Right forelimb (tissue), 1 donor: Measurements from ENCODE around the gene PRRG2.
"Not testable (repeated sequence)": the region's sequence is repeated elsewhere in the genome, so short reads cannot be mapped to it uniquely, and the experiment has no call there.

ENCODE experiments used
- DNase-seq: peaks from one replicate; pipeline ENCODE4 v3.0.0-alpha.2; 2018

PRRG2 gene

GRCh38 chr19:49614096-49614833 is 33.1 kb downstream of the PRRG2 start:
- no peak for DNase-seq

DNA sequence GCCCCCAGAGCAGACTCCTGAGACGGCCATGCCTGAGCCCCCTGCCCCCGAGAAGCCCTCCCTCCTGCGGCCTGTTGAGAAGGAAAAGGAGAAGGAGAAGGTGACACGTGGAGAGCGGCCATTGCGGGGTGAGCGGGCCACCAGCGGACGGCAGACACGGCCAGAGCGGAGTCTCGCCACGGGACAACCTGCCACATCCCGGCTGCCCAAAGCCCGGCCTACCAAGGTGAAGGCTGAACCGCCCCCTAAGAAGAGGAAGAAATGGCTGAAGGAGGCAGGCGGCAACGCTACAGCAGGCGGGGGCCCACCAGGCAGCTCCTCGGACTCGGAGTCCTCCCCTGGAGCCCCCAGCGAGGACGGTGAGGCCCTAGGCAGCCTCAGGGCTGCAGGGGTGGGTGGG is 34.7 kb downstream of the PRRG2 start:
- no peak for DNase-seq

- no peak for DNase-seq
These were observed 35.4 kb downstream of the PRRG2 start for GRCh38 chr19:49616532-49616931.

DNA sequence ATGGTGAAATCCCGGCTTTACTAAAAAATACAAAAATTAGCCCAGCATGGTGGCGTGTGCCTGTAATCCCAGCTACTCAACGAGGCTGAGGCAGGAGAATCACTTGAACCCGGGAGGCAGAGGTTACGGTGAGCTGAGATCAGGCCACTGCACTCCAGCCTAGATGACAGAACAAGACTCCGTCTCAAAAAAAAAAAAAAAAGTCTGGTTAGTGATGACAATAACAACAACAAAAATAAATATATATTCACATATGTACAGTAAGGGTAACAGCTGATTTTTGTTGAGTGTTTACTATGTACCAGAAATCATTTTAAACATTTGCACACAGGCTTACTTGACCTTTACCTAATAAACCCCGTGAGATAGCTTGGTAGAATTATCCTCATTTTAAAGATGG is 35.8 kb downstream of the PRRG2 start:
- no peak for DNase-seq

DNA sequence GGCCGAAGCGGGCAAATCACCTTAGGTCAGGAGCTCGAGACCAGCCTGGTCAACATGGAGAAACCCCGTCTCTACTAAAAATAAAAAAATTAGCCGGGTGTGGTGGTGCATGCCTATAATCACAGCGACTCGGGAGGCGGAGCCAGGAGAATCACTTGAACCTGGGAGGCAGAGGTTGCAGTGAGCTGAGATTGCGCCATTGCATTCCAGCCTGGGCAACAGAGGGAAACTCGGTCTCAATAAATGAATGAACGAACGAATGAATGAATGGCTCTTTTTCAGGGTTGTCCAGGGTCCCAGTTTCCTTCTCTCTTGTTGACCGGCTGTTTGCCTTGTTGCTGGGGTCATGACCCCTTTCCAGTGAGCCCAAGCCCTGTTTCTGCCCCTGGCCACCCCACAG is 36.7 kb downstream of the PRRG2 start:
- DNase-seq: not testable (repeated sequence)

- no peak for DNase-seq
These were observed 44.1 kb downstream of the PRRG2 start for GRCh38 chr19:49624967-49625910.

- no peak for DNase-seq
These were observed 45.1 kb downstream of the PRRG2 start for GRCh38 chr19:49626226-49626625.

DNA sequence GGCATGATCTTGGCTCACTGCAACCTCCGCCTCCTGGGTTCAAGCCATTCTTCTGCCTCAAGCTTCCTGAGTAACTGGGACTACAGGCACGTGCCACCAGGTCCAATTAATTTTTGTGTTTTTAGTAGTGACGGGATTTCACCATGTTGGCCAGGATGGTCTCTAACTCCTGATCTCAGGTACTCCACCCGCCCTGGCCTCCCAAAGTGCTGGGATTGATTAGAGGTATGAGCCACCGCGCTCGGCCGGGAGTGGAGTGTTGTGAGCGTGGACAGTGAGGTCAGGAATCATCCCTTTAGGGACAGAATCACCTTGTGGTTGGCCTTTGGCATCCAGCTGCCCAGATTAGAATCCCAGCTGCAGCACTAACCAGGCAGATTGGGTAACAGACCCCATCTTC is 48.5 kb downstream of the PRRG2 start:
- DNase-seq: no peak

- DNase-seq: no peak
These were observed 50.0 kb downstream of the PRRG2 start for GRCh38 chr19:49631014-49631588.

DNA sequence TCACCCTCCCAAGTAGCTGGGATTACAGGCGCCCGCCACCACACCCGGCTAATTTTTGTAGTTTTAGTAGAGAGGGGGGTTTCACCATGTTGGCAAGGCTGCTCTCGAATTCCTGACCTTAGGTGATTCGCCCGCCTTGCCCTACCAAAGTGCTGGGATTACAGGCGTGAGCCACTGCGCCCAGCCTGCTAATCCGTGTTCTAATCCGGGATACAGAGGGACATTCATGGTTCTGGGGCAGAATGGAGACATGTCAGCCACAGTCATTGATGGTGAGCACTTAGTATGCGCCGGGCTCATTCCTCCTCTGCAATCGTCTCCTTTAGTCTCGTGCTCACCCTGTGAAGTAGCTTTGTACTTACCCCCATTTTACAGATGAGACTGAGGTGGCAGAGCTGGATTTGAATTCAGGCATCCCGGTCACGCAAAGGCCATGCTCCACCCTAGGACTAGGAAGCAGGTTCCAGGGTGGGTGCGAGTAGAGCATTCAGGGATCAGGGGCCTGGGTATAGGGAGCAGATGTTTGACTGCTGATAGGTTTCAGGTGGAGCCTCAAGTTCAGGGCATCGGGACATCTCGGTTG is 50.6 kb downstream of the PRRG2 start:
- no peak for DNase-seq

GRCh38 chr19:49632576-49632975 is 51.5 kb downstream of the PRRG2 start:
- no peak for DNase-seq

- not testable (repeated sequence) for DNase-seq
These were observed 52.2 kb downstream of the PRRG2 start for GRCh38 chr19:49633273-49633672.

DNA sequence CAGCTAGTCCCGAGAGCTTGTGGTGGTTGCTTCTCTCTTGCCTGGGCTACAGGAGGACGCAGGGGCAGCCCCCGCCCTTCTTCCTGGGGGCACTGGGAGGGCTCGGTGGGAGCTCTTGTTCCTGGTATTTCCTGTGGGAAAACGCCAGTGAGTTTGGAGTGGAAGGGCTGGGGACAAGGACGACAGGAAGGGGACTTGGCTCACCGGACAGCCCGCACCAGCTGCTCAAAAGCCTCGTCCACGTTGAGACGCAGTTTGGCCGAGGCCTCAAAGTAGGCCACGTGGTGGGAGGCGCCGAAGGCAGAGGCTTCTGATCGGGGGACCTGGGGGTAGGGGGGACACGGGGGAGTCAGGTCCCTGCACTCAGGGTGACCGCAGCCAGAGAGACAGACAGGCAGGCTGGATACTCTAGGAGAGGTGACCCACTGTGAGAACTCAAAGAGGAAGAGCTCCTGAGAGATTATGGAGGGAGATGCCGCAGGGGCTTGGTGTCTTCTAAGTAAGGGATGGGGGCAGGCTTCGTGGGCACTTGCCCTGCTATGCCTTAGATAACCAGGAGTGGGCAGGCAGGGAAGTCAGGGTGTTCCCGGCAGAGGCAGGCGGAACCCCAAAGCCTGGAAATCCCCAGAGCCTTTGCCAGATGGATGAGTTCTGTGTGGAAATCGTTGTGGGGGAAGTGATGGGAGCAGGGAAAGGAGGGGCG is 54.6 kb downstream of the PRRG2 start:
- no peak for DNase-seq

DNA sequence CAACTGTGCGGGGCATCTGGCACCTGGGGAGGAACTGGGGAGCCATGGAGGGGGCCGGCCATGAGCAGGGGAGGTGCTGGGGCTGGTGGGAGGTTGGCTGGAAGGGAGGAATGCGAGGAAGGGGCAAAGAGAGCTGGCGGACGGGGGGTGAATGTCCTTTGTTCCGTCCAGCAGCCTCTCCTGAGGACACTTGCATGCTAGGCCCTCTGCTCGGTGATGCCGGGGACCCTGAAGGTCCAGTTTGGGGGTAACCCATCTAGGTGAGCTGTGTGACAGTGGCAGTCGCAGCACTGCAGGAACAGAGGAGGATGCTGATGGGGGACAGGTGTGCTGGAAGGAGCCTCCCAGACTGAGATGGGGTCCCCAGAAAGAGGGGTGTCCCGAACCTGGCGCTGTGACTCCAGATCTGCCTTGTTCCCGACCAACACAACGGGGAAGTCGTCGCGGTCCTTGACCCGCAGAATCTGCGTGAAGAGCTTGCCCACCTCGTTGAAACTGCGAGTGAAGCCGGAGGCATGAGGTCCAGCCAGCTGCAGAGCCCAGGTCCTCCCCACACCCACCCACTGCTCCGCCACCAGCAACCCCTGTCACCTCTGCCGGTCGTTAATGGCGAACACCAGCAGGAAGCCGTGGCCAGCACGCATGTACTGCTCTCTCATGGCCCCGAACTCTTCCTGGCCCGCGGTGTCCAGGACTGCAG is 55.3 kb downstream of the PRRG2 start:
- no peak for DNase-seq

DNA sequence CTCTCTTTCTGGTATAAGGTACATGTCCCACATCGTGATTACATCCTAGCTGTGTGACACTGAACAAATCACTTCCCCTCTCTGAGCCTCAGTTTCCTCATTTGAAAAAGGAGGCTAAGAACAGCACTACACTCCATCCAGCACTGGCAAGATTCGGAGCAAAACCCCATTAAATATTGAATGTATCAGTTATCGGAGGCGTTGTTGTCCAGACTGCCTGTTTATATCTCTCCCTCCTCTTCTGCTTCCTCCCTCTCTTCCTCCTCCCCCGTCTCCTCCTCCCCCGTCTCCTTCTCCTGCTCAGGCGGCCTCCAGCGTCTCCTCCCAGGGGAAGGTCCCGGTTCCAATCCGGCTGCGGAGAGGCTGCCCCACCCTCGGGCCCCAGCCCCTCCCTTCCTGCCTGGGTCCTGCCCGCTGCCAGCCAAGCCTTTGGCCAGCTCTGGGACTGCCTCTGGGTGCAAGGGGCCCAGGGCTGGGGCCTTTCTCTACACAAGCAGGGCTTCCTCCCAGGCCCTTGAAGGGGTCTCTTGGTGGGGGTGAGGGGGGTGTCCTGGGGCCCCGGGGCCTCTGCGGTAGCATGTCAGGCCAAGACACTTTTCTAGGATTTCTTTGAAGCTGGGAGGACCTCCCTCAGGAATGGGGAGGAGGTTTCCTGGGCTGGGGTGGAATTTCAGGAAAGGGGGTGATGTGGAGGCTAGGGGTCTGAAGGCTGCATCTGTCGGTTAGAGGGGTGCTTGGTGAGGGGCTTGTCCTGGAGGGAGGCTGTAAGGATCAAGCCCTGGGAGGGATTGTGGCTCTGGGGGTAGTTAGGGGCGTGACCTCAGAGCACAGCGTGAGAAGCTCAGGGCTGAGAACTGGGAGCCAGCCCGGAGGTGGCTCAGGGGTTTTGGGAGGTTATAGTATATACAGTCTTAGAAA is 57.0 kb downstream of the PRRG2 start:
- DNase-seq: peak; percentile 82

DNA sequence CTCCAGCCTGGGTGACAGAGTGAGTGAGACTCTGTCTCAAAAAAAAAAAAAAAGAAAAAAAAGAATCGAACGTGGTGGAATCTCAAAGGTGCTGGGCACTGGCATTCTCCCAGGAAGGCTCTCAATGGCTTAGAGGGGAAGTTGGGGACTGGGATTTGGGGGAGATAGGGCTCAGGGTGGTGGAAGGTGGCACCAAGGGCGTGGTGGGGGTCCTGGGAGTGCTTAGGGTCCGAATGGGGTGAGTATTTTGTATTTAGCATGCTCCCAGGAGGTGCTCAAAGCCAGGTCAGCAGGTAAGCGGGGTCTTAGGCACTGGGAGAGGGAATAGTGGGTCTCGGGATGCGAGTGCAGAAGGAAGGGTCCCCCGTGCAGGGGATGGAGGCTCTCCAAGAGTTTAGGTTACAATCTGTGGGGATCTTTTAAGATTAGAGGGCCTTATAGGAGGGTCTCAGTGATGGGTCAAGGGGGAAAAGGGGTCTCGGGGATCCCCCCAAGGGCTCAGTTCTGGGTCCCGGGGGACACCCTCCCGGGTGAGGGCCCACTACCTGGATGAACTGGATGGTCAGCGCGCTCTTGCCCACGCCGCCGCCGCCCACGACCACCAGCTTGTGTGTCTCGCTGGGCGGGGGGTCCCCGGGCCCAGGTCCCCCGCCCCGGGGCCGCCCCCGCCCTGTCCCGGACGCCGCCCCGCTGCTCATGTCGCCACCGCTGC is 58.4 kb downstream of the PRRG2 start:
- DNase-seq: no peak

DNA sequence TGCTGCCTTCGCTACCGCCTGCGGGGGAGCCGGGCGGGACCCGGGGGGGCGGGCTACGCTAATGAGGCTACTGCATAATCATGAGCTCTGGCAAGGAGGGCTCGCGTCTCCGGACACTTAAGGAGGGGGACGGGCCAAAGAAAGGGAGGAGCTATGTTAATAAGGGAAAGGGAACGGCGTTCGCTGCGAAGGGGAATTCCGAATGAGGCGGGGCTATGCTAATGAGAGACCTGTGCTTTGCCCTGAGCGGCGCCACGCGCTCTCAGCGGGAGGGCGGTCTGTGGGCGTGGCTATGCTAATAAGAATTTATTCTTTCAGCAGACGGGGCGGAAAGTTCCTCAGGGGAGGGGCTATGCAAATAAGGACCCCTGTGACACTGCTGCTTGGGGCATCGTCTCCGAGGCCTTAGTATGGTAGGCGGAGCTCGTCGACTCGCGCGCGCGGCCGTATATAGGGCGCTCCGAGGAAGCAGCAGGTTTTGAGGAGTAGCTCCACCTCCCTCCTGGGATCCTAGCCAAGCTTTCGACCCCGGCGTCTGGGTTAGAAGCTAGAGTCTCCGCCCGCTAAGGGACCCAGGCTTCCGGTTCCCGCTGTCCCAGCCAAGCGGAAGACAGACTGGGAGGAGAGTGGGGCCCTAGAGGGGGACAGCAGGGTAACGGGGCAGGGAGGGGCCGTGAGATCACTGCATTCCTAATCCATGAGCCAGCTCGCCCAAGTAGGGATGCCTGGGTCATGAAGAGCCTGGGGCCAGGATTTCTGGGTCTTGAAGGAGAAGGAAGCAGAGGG is 59.2 kb downstream of the PRRG2 start, which contains the start of gene RRAS:
Gene RRAS (minus strand): TSS at position 31 of the 786 bp plus-strand sequence. CDS start 45 bp downstream, outside the sequence.
- peak; percentile 99 for DNase-seq
